ENCODE measurements around the gene ARHGEF37.

DNA sequence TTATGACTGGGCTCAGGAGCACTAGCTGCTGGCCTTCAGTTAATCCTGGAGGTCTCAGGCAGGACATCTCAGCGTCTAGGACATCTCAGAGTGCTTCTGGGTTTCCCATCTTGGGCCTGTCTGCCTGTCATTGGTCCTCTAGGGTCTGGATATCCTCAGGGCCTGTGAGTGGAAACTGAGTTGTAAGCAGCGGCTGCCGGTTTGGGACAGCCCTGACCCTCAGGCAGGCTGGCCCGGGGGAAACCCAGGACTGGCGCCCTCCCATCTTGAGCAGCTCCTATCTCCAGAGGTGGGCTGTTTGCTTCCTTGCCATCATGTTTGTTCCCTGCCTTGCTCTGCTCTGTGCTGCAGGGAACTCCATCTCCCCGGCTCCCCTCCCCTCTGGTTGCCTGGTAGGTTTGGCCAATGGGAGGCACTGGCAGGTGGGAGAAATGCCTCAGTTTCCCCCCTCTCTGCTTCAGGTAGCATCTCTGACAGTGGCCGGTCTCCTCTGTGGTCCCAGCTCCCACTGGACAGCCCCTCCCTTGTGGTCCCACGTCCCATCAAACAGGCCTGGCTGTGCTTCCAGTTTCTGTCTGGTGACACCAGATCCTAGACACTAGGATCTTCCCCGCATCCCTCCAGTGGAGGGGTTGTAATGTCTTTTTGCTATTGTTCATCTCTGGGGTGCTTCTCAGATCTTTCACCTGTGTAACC lies 57.4 kb downstream of the ARHGEF37 start:
- no peak for TF ChIP-seq TAF1 (IDR thresholded peaks at IDR 0.05; ENCODE audit: borderline replicate concordance, low read depth, low read length)
- TF ChIP-seq POLR2A (IDR thresholded peaks at IDR 0.05; ENCODE audit: low read depth, low read length) = no peak
- TF ChIP-seq POLR2AphosphoS5 (IDR thresholded peaks at IDR 0.05; ENCODE audit: low read depth, low read length) = no peak
